H1 (cell line): ENCODE results near the gene GGT5. TPM values are rescaled to one million over a fixed set of nuclear protein-coding genes. Genes with fewer than 3 reads are reported as not detected.

Experiments
- CTCF ChIA-PET: fragments of 300-600 bp; sonication (Branson Sonifier 250); formaldehyde crosslinking; loops from one replicate; lab custom pipeline; 2021; ENCODE audit not compliant: partially characterized antibody; lab: Charles Lee
- POLR2A ChIA-PET: fragments of 300-600 bp; sonication (Branson Sonifier 250); formaldehyde crosslinking; loops from one replicate; lab custom pipeline; 2021; ENCODE audit warnings: inconsistent platforms; ENCODE audit not compliant: partially characterized antibody; lab: Charles Lee
- DNase-seq, 2 experiments: peaks; one replicate each; pipeline versions ENCODE4 v3.0.0 to v3.0.0-alpha.2; 2010 to 2022; ENCODE audit warnings: low spot score in 2 of 2, low read depth in 1 of 2, mixed read lengths in 1 of 2
- FAIRE-seq: peaks from 2 replicates; lab custom pipeline; 2011; peaks lifted over from hg19 to GRCh38; lab: Jason Lieb, UNC
- H2AFZ ChIP-seq: 2 replicates; pipeline ENCODE4 v1.8.1; 2012; ENCODE audit warnings: low read length, inconsistent platforms
- H2AK5ac ChIP-seq: 2 replicates; pipeline ENCODE4 v1.6.1; 2013; ENCODE audit warnings: low read depth, low read length
- H2BK120ac ChIP-seq: replicated peaks from 2 replicates; pipeline ENCODE3; 2013; ENCODE audit warnings: low read depth, low read length, inconsistent platforms
- H2BK12ac ChIP-seq: 2 replicates; pipeline ENCODE4 v1.6.1; 2013; ENCODE audit warnings: low read depth, low read length
- H2BK15ac ChIP-seq: 2 replicates; pipeline ENCODE4 v1.6.1; 2013; ENCODE audit warnings: low read length
- H2BK20ac ChIP-seq: 2 replicates; pipeline ENCODE4 v1.6.1; 2013; ENCODE audit warnings: low read length
- H2BK5ac ChIP-seq: 2 replicates; pipeline ENCODE4 v1.6.1; 2013; ENCODE audit warnings: low read depth, low read length
- H3K14ac ChIP-seq: 2 replicates; pipeline ENCODE4 v1.6.1; 2013; ENCODE audit warnings: inconsistent platforms; ENCODE audit not compliant: insufficient read length
- H3K18ac ChIP-seq: 2 replicates; pipeline ENCODE4 v1.6.1; 2013; ENCODE audit warnings: low read length; ENCODE audit errors: extremely low read depth
- H3K23ac ChIP-seq: 2 replicates; pipeline ENCODE4 v1.6.1; 2013; ENCODE audit warnings: inconsistent platforms; ENCODE audit not compliant: insufficient read length
- H3K23me2 ChIP-seq: 2 replicates; pipeline ENCODE4 v1.6.1; 2013; ENCODE audit warnings: low read depth, low read length
- H3K27ac ChIP-seq: 2 replicates; pipeline ENCODE4 v1.6.1; 2011; ENCODE audit warnings: low read depth, low read length, inconsistent platforms
- H3K27me3 ChIP-seq, 4 experiments: replicated peaks in 1 of 4; 1 replicate in 1 of 4; 2 replicates in 3 of 4; pipeline versions ENCODE4 v1.6.1 to v1.8.1; 2011 to 2013; ENCODE audit warnings: low read length in 3 of 4, mild to moderate bottlenecking in 3 of 4, inconsistent platforms in 2 of 4, mixed read lengths in 2 of 4, moderate library complexity in 1 of 4; ENCODE audit not compliant: control insufficient read depth in 3 of 4, insufficient read depth in 3 of 4; ENCODE audit errors: extremely low read depth in 1 of 4
- H3K36me3 ChIP-seq, 4 experiments: 2 replicates each; pipeline versions ENCODE4 v1.6.1 to v1.8.1; 2011 to 2013; ENCODE audit warnings: mild to moderate bottlenecking in 4 of 4, low read length in 3 of 4, moderate library complexity in 2 of 4, control low read depth in 1 of 4, inconsistent platforms in 1 of 4; ENCODE audit not compliant: insufficient read depth in 4 of 4, control insufficient read depth in 2 of 4
- H3K4ac ChIP-seq: replicated peaks from 2 replicates; pipeline ENCODE3; 2013; ENCODE audit warnings: low read length, low read depth, mixed read lengths, inconsistent platforms; ENCODE audit not compliant: insufficient read length
- H3K4me1 ChIP-seq, 4 experiments: replicated peaks in 1 of 4; 1 replicate in 1 of 4; 2 replicates in 3 of 4; pipeline versions ENCODE4 v1.6.1 to v1.8.1; 2011 to 2013; ENCODE audit warnings: low read length in 3 of 4, inconsistent platforms in 2 of 4, mixed read lengths in 1 of 4; ENCODE audit not compliant: insufficient read depth in 4 of 4, control insufficient read depth in 3 of 4
- H3K4me2 ChIP-seq, 2 experiments: 2 replicates each; pipeline versions ENCODE4 v1.6.1 to v1.8.1; 2011 to 2013; ENCODE audit warnings: low read depth in 2 of 2, low read length in 2 of 2, control low read depth in 1 of 2, inconsistent platforms in 1 of 2, mild to moderate bottlenecking in 1 of 2; ENCODE audit not compliant: insufficient read depth in 1 of 2
- H3K4me3 ChIP-seq, 4 experiments: fragments of 200-600, 300-600 bp in 1 of 4; sonication (generic), shearing (Covaris generic), sonication (Bioruptor Twin) in 1 of 4; 2 replicates each; pipeline versions ENCODE4 v1.5.1 to v1.8.1; 2011 to 2016; ENCODE audit warnings: low read length in 4 of 4, low read depth in 3 of 4, control low read depth in 2 of 4, inconsistent platforms in 2 of 4, mild to moderate bottlenecking in 2 of 4, mixed read lengths in 1 of 4, moderate library complexity in 1 of 4; ENCODE audit not compliant: insufficient read depth in 2 of 4; ENCODE audit errors: extremely low read depth in 1 of 4
- H3K56ac ChIP-seq: replicated peaks from 2 replicates; pipeline ENCODE3; 2013; ENCODE audit warnings: low read depth, mild to moderate bottlenecking, mixed read lengths, low read length, inconsistent platforms; ENCODE audit not compliant: insufficient read length
- H3K79me1 ChIP-seq: 2 replicates; pipeline ENCODE4 v1.6.1; 2013; ENCODE audit warnings: low read depth, low read length, control low read depth
- H3K79me2 ChIP-seq, 2 experiments: 2 replicates each; pipeline versions ENCODE4 v1.6.1 to v1.8.1; 2012 to 2013; ENCODE audit warnings: low read length in 2 of 2, mild to moderate bottlenecking in 2 of 2, inconsistent platforms in 1 of 2; ENCODE audit not compliant: insufficient read depth in 2 of 2, control insufficient read depth in 1 of 2
- H3K9ac ChIP-seq, 4 experiments: replicated peaks in 1 of 4; 1 replicate in 1 of 4; 2 replicates in 3 of 4; pipeline versions ENCODE4 v1.6.1 to v1.8.1; 2011 to 2013; ENCODE audit warnings: low read depth in 3 of 4, low read length in 3 of 4, control low read depth in 2 of 4, mild to moderate bottlenecking in 2 of 4, moderate library complexity in 2 of 4, inconsistent platforms in 1 of 4; ENCODE audit errors: extremely low read depth in 1 of 4
- H3K9me3 ChIP-seq, 2 experiments: 2 replicates each; pipeline versions ENCODE4 v1.6.1 to v1.8.1; 2012 to 2013; ENCODE audit warnings: mild to moderate bottlenecking in 2 of 2, moderate library complexity in 2 of 2, control low read depth in 1 of 2, inconsistent platforms in 1 of 2, low read depth in 1 of 2, low read length in 1 of 2, mixed read lengths in 1 of 2; ENCODE audit not compliant: insufficient read depth in 2 of 2
- H4K20me1 ChIP-seq, 2 experiments: replicated peaks in 1 of 2; 2 replicates each; pipeline versions ENCODE3 to v1.8.1; 2011 to 2013; ENCODE audit warnings: inconsistent platforms in 2 of 2, low read length in 2 of 2, mild to moderate bottlenecking in 1 of 2; ENCODE audit not compliant: insufficient read depth in 2 of 2, control insufficient read depth in 1 of 2
- H4K5ac ChIP-seq: 2 replicates; pipeline ENCODE4 v1.6.1; 2013; ENCODE audit warnings: low read length, low read depth, mixed read lengths, inconsistent platforms; ENCODE audit not compliant: insufficient read length
- H4K8ac ChIP-seq: 2 replicates; pipeline ENCODE4 v1.8.0; 2013; ENCODE audit warnings: mild to moderate bottlenecking, moderate library complexity, low read length, inconsistent platforms; ENCODE audit not compliant: insufficient read depth; ENCODE audit errors: extremely low read depth
- H4K91ac ChIP-seq: replicated peaks from 2 replicates; pipeline ENCODE3; 2013; ENCODE audit warnings: low read length, mixed read lengths, inconsistent platforms; ENCODE audit not compliant: insufficient read length
- POLR2AphosphoS5 ChIP-seq: IDR thresholded peaks from 2 replicates; pipeline ENCODE4 v1.6.1; 2011; ENCODE audit warnings: low read depth, low read length
- SIX5 ChIP-seq: IDR thresholded peaks from 2 replicates; pipeline ENCODE4 v1.6.1; 2011; ENCODE audit warnings: mild to moderate bottlenecking, low read depth, low read length
- WGBS, 2 experiments: shearing (Covaris generic) in 1 of 2; methylation state at CpG; one replicate each; pipeline versions ENCODE4 v1.1.6 to v1.1.7; 2013 to 2015; ENCODE audit warnings: low lambda C conversion rate in 2 of 2, mixed read lengths in 2 of 2, inconsistent platforms in 1 of 2, low coverage in 1 of 2, missing lambda C conversion rate in 1 of 2; ENCODE audit not compliant: insufficient replicate concordance in 2 of 2, insufficient coverage in 1 of 2, insufficient read length in 1 of 2; ENCODE audit errors: extremely low coverage in 1 of 2, missing lambda C conversion rate in 1 of 2; 5-methylcytosine and 5-hydroxymethylcytosine counted together
- polyA plus RNA-seq, 7 experiments: library from polyadenylated mRNA; depleted of rRNA in 3 of 7; stranded (reverse) in 5 of 7; unstranded in 2 of 7; fragments of >200 nt in 5 of 7; fragments of 200-250 nt in 2 of 7; gene quantifications; 1 replicate in 5 of 7; 2 replicates in 1 of 7; 4 replicates in 1 of 7; pipeline versions ENCODE4 v1.2.1 to v1.2.3, GENCODE V29; 2011 to 2013; ENCODE audit warnings: missing spikeins in 2 of 7, mixed read lengths in 2 of 7
- total RNA-seq: library from RNA; stranded (reverse); fragmentation: NEBNext Ultra II Directional; extraction: Animal tissue kit (Norgen Biotek cat#: 25700); gene quantifications from 2 replicates; pipeline ENCODE4 v1.2.1, GENCODE V29; 2021

GGT5 gene
- total and polyA plus RNA-seq, 2 of the 8 experiments (the other 6 are each of a cell fraction or from before 2014, with no cell fraction given), result 0.05 TPM; not detected in 1

- Histone ChIP-seq H3K4me2 (peak within 1 kb of the TSS; percentile 23 to 54; a peak in 3 of 4 replicates), H2AK5ac (no peak within 1 kb of the TSS), H3K4me3 (no peak within 1 kb of the TSS), H3K23me2 (no peaks in the 10 kb centered on the region; the same call in 1 of the 2 replicates), H2BK5ac (no peak within 1 kb of the TSS), H2AFZ (no peak within 1 kb of the TSS), H2BK12ac (peak within 1 kb of the TSS; percentile 68; the same call in 1 of the 2 replicates), H3K79me1 (no peaks in the 10 kb centered on the region)
- peak in 1 of 2 experiments; percentile 70 for DNase-seq
- POLR2A ChIA-PET, result interaction anchor here (1.2 to 2.0 kb wide), 5 partner anchors 24 to 287 kb away, joined by 3 to 5 read pairs (median 4); partner anchors contain the start of gene MIF
- 0 out of 2 replicates have a peak, but pooled peaks have one; percentile 13 for TF ChIP-seq POLR2AphosphoS5
- no peak for TF ChIP-seq SIX5
- TF ChIP-seq, all 59 proteins: peak for 1
- Histone ChIP-seq H3K4ac (no peak within 1 kb of the TSS), H3K4me1 (peaks cover 0 to 13% (median 9%) of the 10 kb centered on the region in 4 experiments; a peak in 6 of 7 replicates), H4K20me1 (peaks cover 0 to 2% of the 10 kb centered on the region in 2 experiments), H4K5ac (no peak within 1 kb of the TSS), H3K18ac (peak within 1 kb of the TSS; percentile 78), H2BK15ac (no peak within 1 kb of the TSS), H3K36me3 (no peaks in the 10 kb centered on the region), H4K8ac (peak within 1 kb of the TSS; percentile 79), H3K56ac (no peak within 1 kb of the TSS), H3K9me3 (no peaks in the 10 kb centered on the region), H3K14ac (no peak within 1 kb of the TSS), H3K27me3 (no peaks in the 10 kb centered on the region), H3K9ac (no peak within 1 kb of the TSS), H2BK20ac (no peak within 1 kb of the TSS), H3K79me2 (no peaks in the 10 kb centered on the region), H4K91ac (peak within 1 kb of the TSS; percentile 54), H3K23ac (no peak within 1 kb of the TSS), H3K27ac (no peak within 1 kb of the TSS), H2BK120ac (no peak within 1 kb of the TSS)
- CTCF ChIA-PET, result interaction anchor here (0.8 to 19.1 kb wide), 8 partner anchors 9 to 85 kb away, joined by 3 to 301 read pairs (median 6); no protein-coding TSS in a partner anchor
- 67% methylated on average over 22 of the region's 35 CpGs; no CpG with 5 or more reads in 1 of the 2 experiments for WGBS, 2 experiments
- no peak for FAIRE-seq
Measured at GRCh38 chr22:24181088-24181995, 63.5 kb downstream of the GGT5 start, which contains the start of gene SUSD2. Gene SUSD2, plus strand, starts transcription at chr22:24181487. Its CDS starts 33 bp downstream, at chr22:24181520.
